HepG2 (cell line): ENCODE measurements around the gene BPIFB6. TPM values are rescaled to one million over a fixed set of nuclear protein-coding genes. Genes with fewer than 3 reads are reported as not detected.

ENCODE experiments used
- FOSL1 ChIP-seq: sonication (generic); formaldehyde crosslinking; IDR thresholded peaks from 2 replicates; pipeline ENCODE4 v1.9.0; 2021; ENCODE audit warnings: missing genetic modification reagents, borderline replicate concordance
- FOSL2 ChIP-seq: sonication (generic); formaldehyde crosslinking; IDR thresholded peaks from 2 replicates; pipeline ENCODE4 v1.4.0; 2020; ENCODE audit warnings: missing genetic modification reagents
- HHEX ChIP-seq: IDR thresholded peaks from 2 replicates; pipeline ENCODE4 v1.6.1; 2016; ENCODE audit warnings: control low read depth
- NAIF1 ChIP-seq: sonication (generic); formaldehyde crosslinking; IDR thresholded peaks from 2 replicates; pipeline ENCODE4 v1.5.0; 2020; ENCODE audit warnings: mild to moderate bottlenecking, missing genetic modification reagents, borderline replicate concordance
- NFE2L1 ChIP-seq: sonication (generic); formaldehyde crosslinking; IDR thresholded peaks from 2 replicates; pipeline ENCODE4 v1.4.0; 2020; ENCODE audit warnings: missing genetic modification reagents, mild to moderate bottlenecking, borderline replicate concordance
- PHF20 ChIP-seq: sonication (generic); formaldehyde crosslinking; IDR thresholded peaks from 2 replicates; pipeline ENCODE4 v1.5.0; 2020; ENCODE audit warnings: mild to moderate bottlenecking, missing genetic modification reagents
- SNAPC4 ChIP-seq: sonication (generic); formaldehyde crosslinking; IDR thresholded peaks from 2 replicates; pipeline ENCODE4 v1.4.0; 2020; ENCODE audit warnings: mild to moderate bottlenecking, missing genetic modification reagents
- SPEN ChIP-seq: sonication (generic); formaldehyde crosslinking; IDR thresholded peaks from 2 replicates; pipeline ENCODE4 v1.5.1; 2020; ENCODE audit warnings: low read depth, mild to moderate bottlenecking, missing genetic modification reagents
- TBP ChIP-seq: sonication (generic); formaldehyde crosslinking; IDR thresholded peaks from 2 replicates; pipeline ENCODE4 v1.5.0; 2020; ENCODE audit warnings: missing genetic modification reagents
- THAP8 ChIP-seq: sonication (generic); formaldehyde crosslinking; IDR thresholded peaks from 2 replicates; pipeline ENCODE4 v1.5.1; 2020; ENCODE audit warnings: missing genetic modification reagents, mild to moderate bottlenecking, borderline replicate concordance
- ZBTB34 ChIP-seq: sonication (generic); formaldehyde crosslinking; IDR thresholded peaks from 2 replicates; pipeline ENCODE4 v1.8.0; 2022; ENCODE audit warnings: mild to moderate bottlenecking, missing genetic modification reagents
- ZKSCAN8 ChIP-seq: IDR thresholded peaks from 2 replicates; pipeline ENCODE4 v1.6.1; 2016; ENCODE audit warnings: borderline replicate concordance, missing genetic modification reagents, missing compliant biosample characterization
- ZMAT3 ChIP-seq: sonication (generic); formaldehyde crosslinking; conservative IDR thresholded peaks from 2 replicates; pipeline ENCODE4 v1.7.0; 2021; ENCODE audit warnings: missing genetic modification reagents
- ZNF263 ChIP-seq: sonication (generic); formaldehyde crosslinking; IDR thresholded peaks from 2 replicates; pipeline ENCODE4 v1.4.0; 2020; ENCODE audit warnings: missing genetic modification reagents
- ZNF543 ChIP-seq: sonication (generic); formaldehyde crosslinking; IDR thresholded peaks from 2 replicates; pipeline ENCODE4 v1.4.0; 2020; ENCODE audit warnings: mild to moderate bottlenecking, missing genetic modification reagents
- ZNF615 ChIP-seq: sonication (generic); formaldehyde crosslinking; IDR thresholded peaks from 2 replicates; pipeline ENCODE4 v1.5.0; 2020; ENCODE audit warnings: mild to moderate bottlenecking, missing genetic modification reagents, borderline replicate concordance
- ZNF740 ChIP-seq: sonication (generic); formaldehyde crosslinking; IDR thresholded peaks from 2 replicates; pipeline ENCODE4 v1.4.0; 2020; ENCODE audit warnings: missing genetic modification reagents
- ZNF746 ChIP-seq: sonication (generic); formaldehyde crosslinking; IDR thresholded peaks from 2 replicates; pipeline ENCODE4 v1.8.0; 2022; ENCODE audit warnings: mild to moderate bottlenecking, missing genetic modification reagents
- polyA plus RNA-seq, 8 experiments: library from polyadenylated mRNA; depleted of rRNA in 3 of 8; stranded (reverse) in 7 of 8; unstranded in 1 of 8; fragments of >200 nt; fragmentation: Illumina TruSeq in 4 of 8; extraction: Trizol in 4 of 8; gene quantifications; 2 replicates each; pipeline versions ENCODE4 v1.2.1 to v1.2.3, GENCODE V29; 2011 to 2016; ENCODE audit warnings: low read depth in 4 of 8, missing spikeins in 1 of 8, mixed read lengths in 1 of 8; ENCODE audit not compliant: insufficient read depth in 1 of 8
- total RNA-seq, 5 experiments: library from RNA; depleted of rRNA; stranded (reverse); fragments of >200 nt; fragmentation: Illumina TruSeq; extraction: Trizol; gene quantifications; 2 replicates each; pipeline ENCODE4 v1.2.3, GENCODE V29; 2016; ENCODE audit warnings: low read depth in 1 of 5
- TF ChIP-seq, protein P1 (sequence below): sonication (generic); formaldehyde crosslinking; IDR thresholded peaks from 2 replicates; pipeline ENCODE4 v1.8.0; 2022; ENCODE audit warnings: mild to moderate bottlenecking, missing genetic modification reagents, moderate library complexity
- TF ChIP-seq, protein P2 (sequence below): sonication (generic); formaldehyde crosslinking; IDR thresholded peaks from 2 replicates; pipeline ENCODE4 v1.4.0; 2020; ENCODE audit warnings: missing genetic modification reagents

BPIFB6 gene
- total and polyA plus RNA-seq, 2 of the 13 experiments (the other 11 are each of a cell fraction or from before 2014, with no cell fraction given), result 0.13 to 1.7 TPM

GRCh38 chr20:33005908-33006775 is 25.3 kb upstream of the BPIFB6 start (continued):
- peak; percentile 100 for TF ChIP-seq ZBTB34 (CRISPR knock-in tag)
- peak; percentile 68 for TF ChIP-seq HHEX (CRISPR knock-in tag)
- no peak; the same call in 1 of the 2 replicates for TF ChIP-seq NFE2L1 (CRISPR knock-in tag)
- TF ChIP-seq, protein P1, sequence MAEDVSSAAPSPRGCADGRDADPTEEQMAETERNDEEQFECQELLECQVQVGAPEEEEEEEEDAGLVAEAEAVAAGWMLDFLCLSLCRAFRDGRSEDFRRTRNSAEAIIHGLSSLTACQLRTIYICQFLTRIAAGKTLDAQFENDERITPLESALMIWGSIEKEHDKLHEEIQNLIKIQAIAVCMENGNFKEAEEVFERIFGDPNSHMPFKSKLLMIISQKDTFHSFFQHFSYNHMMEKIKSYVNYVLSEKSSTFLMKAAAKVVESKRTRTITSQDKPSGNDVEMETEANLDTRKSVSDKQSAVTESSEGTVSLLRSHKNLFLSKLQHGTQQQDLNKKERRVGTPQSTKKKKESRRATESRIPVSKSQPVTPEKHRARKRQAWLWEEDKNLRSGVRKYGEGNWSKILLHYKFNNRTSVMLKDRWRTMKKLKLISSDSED, result 0 out of 2 replicates have a peak, but pooled peaks have one; percentile 47
- TF ChIP-seq TBP, result no peak
- TF ChIP-seq PHF20, result no peak
- no peak for TF ChIP-seq FOSL1 (CRISPR knock-in tag)
- peak; percentile 61; the same call in 1 of the 2 replicates for TF ChIP-seq ZNF543
- TF ChIP-seq ZMAT3, result peak; percentile 73
- peak; percentile 99 for TF ChIP-seq ZNF746 (CRISPR knock-in tag)
- peak; percentile 95 for TF ChIP-seq ZNF263
- 0 out of 2 replicates have a peak, but pooled peaks have one; percentile 40 for TF ChIP-seq ZNF740 (CRISPR knock-in tag)
- TF ChIP-seq FOSL2 (CRISPR knock-in tag), result peak; percentile 90
- TF ChIP-seq, protein P2, sequence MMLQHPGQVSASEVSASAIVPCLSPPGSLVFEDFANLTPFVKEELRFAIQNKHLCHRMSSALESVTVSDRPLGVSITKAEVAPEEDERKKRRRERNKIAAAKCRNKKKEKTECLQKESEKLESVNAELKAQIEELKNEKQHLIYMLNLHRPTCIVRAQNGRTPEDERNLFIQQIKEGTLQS (CRISPR knock-in tag), result peak; percentile 32; the same call in 1 of the 2 replicates
- no peak for TF ChIP-seq ZNF615
- peak; percentile 78 for TF ChIP-seq SPEN
- TF ChIP-seq SNAPC4, result peak; percentile 88; the same call in 1 of the 2 replicates
- peak; percentile 95; the same call in 1 of the 2 replicates for TF ChIP-seq ZKSCAN8
- TF ChIP-seq THAP8 (CRISPR knock-in tag), result no peak
- no peak for TF ChIP-seq NAIF1 (CRISPR knock-in tag)
